SU-DHL-6 (cell line): ENCODE measurements around the gene CCDC63.

Experiments
- CTCF ChIP-seq: fragments of 200-600 bp; sonication (generic); IDR thresholded peaks from one replicate; pipeline ENCODE4 v1.5.1; 2017; ENCODE audit warnings: antibody characterized with exemption, mild to moderate bottlenecking, low read length, moderate library complexity; ENCODE audit not compliant: insufficient read depth, poor library complexity, severe bottlenecking
- EZH2phosphoT487 ChIP-seq: fragments of 200-600 bp; sonication (generic), shearing (Covaris generic); conservative IDR thresholded peaks from 2 replicates; pipeline ENCODE4 v1.6.1; 2018; ENCODE audit warnings: mild to moderate bottlenecking, antibody characterized with exemption, low read length, moderate library complexity, mixed read lengths

- TF ChIP-seq CTCF (no peak), EZH2phosphoT487 (no peak)
Observed at GRCh38 chr12:110901401-110901800, 54.6 kb downstream of the CCDC63 start.
